Uterus (tissue), 4 donors: ENCODE results near the gene GRM1. TPM values are rescaled to one million over a fixed set of nuclear protein-coding genes. Genes with fewer than 3 reads are reported as not detected.

ENCODE experiments used
- DNase-seq, 2 donors: peaks; one replicate each; pipeline ENCODE4 v3.0.0-alpha.2; 2019 to 2020
- H3K27ac ChIP-seq, 2 donors: fragments of 200-600 bp; sonication (generic); 1 replicate in 1 of 2; 2 replicates in 1 of 2; pipeline ENCODE4 v1.5.1; 2016 to 2018
- H3K27me3 ChIP-seq, 2 donors: fragments of 200-600 bp; sonication (generic); one replicate each; pipeline ENCODE4 v1.5.1; 2018 to 2019; ENCODE audit warnings: control low read depth in 1 of 2
- H3K36me3 ChIP-seq, 2 donors: fragments of 200-600 bp; sonication (generic); one replicate each; pipeline ENCODE4 v1.5.1; 2019; ENCODE audit warnings: control low read depth in 1 of 2
- H3K4me1 ChIP-seq, 2 donors: fragments of 200-600 bp; sonication (generic); one replicate each; pipeline ENCODE4 v1.5.1; 2018 to 2019; ENCODE audit warnings: control low read depth in 1 of 2
- H3K4me3 ChIP-seq, 2 donors: fragments of 200-600 bp; sonication (generic); 1 replicate in 1 of 2; 2 replicates in 1 of 2; pipeline ENCODE4 v1.5.1; 2018 to 2019; ENCODE audit warnings: mild to moderate bottlenecking in 1 of 2
- H3K9me3 ChIP-seq, 2 donors: fragments of 200-600 bp; sonication (generic); one replicate each; pipeline ENCODE4 v1.5.1; 2019; ENCODE audit warnings: control low read depth in 1 of 2
- POLR2A ChIP-seq, 2 donors: fragments of 450-650 bp; IDR thresholded peaks; one replicate each; pipeline ENCODE4 v1.6.1; 2016; ENCODE audit warnings: antibody characterized with exemption in 2 of 2, mild to moderate bottlenecking in 1 of 2, moderate library complexity in 1 of 2
- intact Hi-C: fragments of 100-400 bp; cut with DNase I; formaldehyde crosslinking; loops from one replicate; pipeline ENCODE4 v1.15.1; 2023; ENCODE audit warnings: low total_unique reads
- total RNA-seq, 4 donors: library from RNA; depleted of rRNA in 3 of 4; stranded (reverse); fragments of >200 nt in 3 of 4; gene quantifications; one replicate each; pipeline versions ENCODE4 v1.1.0 to v1.2.4, GENCODE V29; 2014 to 2023
- TF ChIP-seq, protein P1 (sequence below), 4 experiments: fragments of 200-600 bp in 2 of 4; fragments of 450-650 bp in 2 of 4; sonication (generic) in 2 of 4; IDR thresholded peaks; one replicate each; pipeline ENCODE4 v1.5.1; 2016 to 2019; ENCODE audit warnings: antibody characterized with exemption in 4 of 4, mild to moderate bottlenecking in 2 of 4, moderate library complexity in 1 of 4
- donor health status: DM: yes; HTN: yes; CAD: no.

Gene GRM1
- total RNA-seq, 4 donors from 2014 or later: 0.07 to 0.12 TPM; not detected in 2

DNA sequence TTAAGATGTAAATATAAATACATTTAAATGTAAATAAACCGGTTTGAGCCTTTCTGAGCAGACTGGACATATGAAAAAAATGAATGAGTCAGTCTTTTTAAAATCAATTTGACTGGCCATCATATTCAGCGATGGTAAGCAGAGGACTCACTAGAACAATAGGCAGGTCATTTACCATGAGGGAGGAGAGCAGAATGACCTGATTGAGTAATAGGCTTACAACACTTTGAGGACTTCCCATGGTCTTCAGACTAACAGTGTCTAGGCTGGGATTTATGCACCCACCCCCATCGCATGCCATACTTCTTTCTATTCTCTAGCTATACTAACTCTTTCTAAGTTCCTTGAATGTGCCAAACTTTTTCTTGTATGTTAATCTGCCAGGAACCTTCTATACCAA lies 272.9 kb downstream of the GRM1 start:
- Histone ChIP-seq H3K27me3 (no peaks in the 10 kb centered on the region), H3K9me3 (no peaks in the 10 kb centered on the region), H3K36me3 (no peaks in the 10 kb centered on the region), H3K4me1 (no peaks in the 10 kb centered on the region), H3K27ac (no peak overlapping the region), H3K4me3 (no peak overlapping the region)
- DNase-seq: no peak
- intact Hi-C loops: no loop called here
- TF ChIP-seq, protein P1, sequence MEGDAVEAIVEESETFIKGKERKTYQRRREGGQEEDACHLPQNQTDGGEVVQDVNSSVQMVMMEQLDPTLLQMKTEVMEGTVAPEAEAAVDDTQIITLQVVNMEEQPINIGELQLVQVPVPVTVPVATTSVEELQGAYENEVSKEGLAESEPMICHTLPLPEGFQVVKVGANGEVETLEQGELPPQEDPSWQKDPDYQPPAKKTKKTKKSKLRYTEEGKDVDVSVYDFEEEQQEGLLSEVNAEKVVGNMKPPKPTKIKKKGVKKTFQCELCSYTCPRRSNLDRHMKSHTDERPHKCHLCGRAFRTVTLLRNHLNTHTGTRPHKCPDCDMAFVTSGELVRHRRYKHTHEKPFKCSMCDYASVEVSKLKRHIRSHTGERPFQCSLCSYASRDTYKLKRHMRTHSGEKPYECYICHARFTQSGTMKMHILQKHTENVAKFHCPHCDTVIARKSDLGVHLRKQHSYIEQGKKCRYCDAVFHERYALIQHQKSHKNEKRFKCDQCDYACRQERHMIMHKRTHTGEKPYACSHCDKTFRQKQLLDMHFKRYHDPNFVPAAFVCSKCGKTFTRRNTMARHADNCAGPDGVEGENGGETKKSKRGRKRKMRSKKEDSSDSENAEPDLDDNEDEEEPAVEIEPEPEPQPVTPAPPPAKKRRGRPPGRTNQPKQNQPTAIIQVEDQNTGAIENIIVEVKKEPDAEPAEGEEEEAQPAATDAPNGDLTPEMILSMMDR (IDR thresholded peaks at IDR 0.05): no peak
- no peak for TF ChIP-seq POLR2A (IDR thresholded peaks at IDR 0.05)

DNA sequence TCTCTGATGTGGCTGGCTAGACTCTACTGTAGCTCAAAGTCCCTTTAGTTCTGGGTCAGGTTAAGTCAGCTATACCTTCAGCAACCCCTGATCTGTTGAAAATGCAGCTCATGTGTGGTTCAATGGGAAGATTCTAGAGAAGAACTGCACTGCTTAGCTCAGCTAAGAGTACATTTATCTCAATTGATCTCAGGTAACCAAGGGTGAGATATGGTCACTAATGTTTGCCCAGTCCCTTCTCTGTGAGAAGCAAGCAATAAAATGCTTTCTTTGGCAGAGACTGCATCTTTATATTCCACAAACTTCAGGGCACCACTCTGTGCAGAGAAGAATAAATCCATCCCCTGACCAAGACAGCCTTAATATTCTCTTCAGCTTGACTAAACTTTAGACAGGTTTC lies 274.1 kb downstream of the GRM1 start:
- intact Hi-C loops: no loop called here
- TF ChIP-seq, protein P1 (IDR thresholded peaks at IDR 0.05): no peak
- TF ChIP-seq POLR2A (IDR thresholded peaks at IDR 0.05): no peak
- no peak overlapping the region for H3K27ac ChIP-seq

DNA sequence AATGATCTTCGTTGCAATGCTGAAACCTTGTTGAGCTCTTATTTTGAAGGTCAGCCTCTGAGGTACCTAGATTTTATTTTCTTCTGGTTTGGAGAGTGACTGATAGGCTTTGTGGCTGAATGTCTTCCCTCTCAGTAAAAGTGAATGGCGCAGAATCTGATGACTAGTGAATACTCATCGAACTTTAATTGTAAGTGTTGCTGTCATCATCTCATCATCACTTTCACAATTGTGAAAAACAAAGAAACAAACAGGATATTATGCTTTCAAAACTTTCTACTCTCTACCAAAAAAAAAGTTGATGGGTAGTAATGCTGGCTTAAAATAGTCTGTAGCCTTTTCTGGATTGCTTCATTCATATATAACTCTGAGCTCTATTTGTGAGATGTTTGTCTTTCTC lies 275.3 kb downstream of the GRM1 start:
- intact Hi-C loops: no loop called here
- Histone ChIP-seq H3K9me3 (no peaks in the 10 kb centered on the region), H3K27ac (no peak overlapping the region), H3K4me3 (no peak overlapping the region), H3K36me3 (no peaks in the 10 kb centered on the region), H3K4me1 (no peaks in the 10 kb centered on the region), H3K27me3 (no peaks in the 10 kb centered on the region)
- no peak for DNase-seq
- no peak for TF ChIP-seq POLR2A (IDR thresholded peaks at IDR 0.05)
- TF ChIP-seq, protein P1 (IDR thresholded peaks at IDR 0.05): no peak

More for the DNA sequence above, 274.1 kb downstream of the GRM1 start:
- Histone ChIP-seq H3K4me1 (no peaks in the 10 kb centered on the region), H3K4me3 (no peak overlapping the region), H3K36me3 (no peaks in the 10 kb centered on the region), H3K9me3 (no peaks in the 10 kb centered on the region), H3K27me3 (no peaks in the 10 kb centered on the region)
- DNase-seq: no peak

DNA sequence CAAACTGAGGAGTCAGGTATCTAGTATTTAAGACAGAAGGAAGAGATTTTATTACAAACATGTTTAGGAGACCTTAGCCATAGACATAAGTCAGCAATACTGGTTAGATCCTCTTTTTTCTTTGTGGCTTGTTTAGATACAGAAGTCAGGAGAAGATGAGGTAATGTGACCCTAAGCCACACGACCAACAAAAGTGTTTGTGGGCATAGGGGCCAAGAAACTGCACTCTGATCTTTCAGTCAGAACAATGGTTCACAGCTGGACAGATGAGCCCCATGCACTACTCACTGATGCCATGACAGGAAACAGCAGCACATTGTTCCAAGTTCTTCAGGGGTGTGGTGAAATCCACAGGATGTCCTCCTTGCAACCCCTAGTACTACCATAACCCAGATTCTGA lies 276.2 kb downstream of the GRM1 start:
- no peak for TF ChIP-seq POLR2A (IDR thresholded peaks at IDR 0.05)
- TF ChIP-seq, protein P1 (IDR thresholded peaks at IDR 0.05): no peak
- Histone ChIP-seq H3K27ac (no peak overlapping the region), H3K36me3 (no peaks in the 10 kb centered on the region), H3K27me3 (no peaks in the 10 kb centered on the region), H3K4me1 (no peaks in the 10 kb centered on the region), H3K4me3 (no peak overlapping the region), H3K9me3 (no peaks in the 10 kb centered on the region)
- intact Hi-C loops: no loop called here
- DNase-seq: no peak

DNA sequence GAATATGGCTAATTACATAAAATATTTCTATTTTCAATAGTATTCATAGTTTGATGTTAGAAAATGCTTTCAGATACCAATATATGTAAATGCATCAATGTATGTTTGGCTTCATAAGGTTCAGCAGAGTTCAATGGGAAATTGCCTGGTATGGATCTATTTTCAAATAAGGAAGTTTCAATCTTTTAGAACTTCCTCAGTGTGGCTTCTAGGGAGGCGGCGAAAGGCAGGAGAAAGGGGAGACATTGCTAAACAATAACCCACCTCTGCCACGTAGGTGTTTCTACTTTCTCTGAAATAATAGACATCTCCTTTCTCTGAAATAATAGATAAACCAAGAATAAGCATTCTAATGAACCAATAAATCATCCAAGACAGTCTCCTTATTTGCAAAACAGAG lies 277.1 kb downstream of the GRM1 start:
- no peaks in the 10 kb centered on the region for H3K9me3 ChIP-seq
- TF ChIP-seq, protein P1 (IDR thresholded peaks at IDR 0.05): no peak
- no peak for TF ChIP-seq POLR2A (IDR thresholded peaks at IDR 0.05)
- H3K36me3 ChIP-seq: no peaks in the 10 kb centered on the region
- no peak overlapping the region for H3K4me3 ChIP-seq
- intact Hi-C loops: no loop called here
- no peaks in the 10 kb centered on the region for H3K4me1 ChIP-seq
- no peak for DNase-seq
- H3K27me3 ChIP-seq: no peaks in the 10 kb centered on the region
- H3K27ac ChIP-seq: no peak overlapping the region
